Astrocyte (in vitro differentiated cells and primary cell): ENCODE data around the gene GADL1. TPM values are rescaled to one million over a fixed set of nuclear protein-coding genes. Genes with fewer than 3 reads are reported as not detected.
A peak's percentile ranks its signal among the peaks of the same experiment; 100 is the strongest.

Experiments used
- DNase-seq: peaks from one replicate; pipeline ENCODE4 v3.0.0-alpha.2; 2010; ENCODE audit warnings: low read depth
- FAIRE-seq: peaks from 2 replicates; lab custom pipeline; 2011; peaks lifted over from hg19 to GRCh38; lab: Jason Lieb, UNC
- H2AFZ ChIP-seq: 2 replicates; pipeline ENCODE4 v1.6.0; 2012; ENCODE audit warnings: low read depth, low read length, inconsistent platforms
- H3K27ac ChIP-seq: 2 replicates; pipeline ENCODE4 v1.5.1; 2011; ENCODE audit warnings: low read depth, low read length, inconsistent platforms
- H3K27me3 ChIP-seq: 2 replicates; pipeline ENCODE4 v1.6.0; 2011; ENCODE audit warnings: low read length, inconsistent platforms; ENCODE audit not compliant: insufficient read depth
- H3K36me3 ChIP-seq: 2 replicates; pipeline ENCODE4 v1.5.1; 2011; ENCODE audit warnings: low read length, inconsistent platforms; ENCODE audit not compliant: insufficient read depth
- H3K4me1 ChIP-seq: 2 replicates; pipeline ENCODE4 v1.5.1; 2011; ENCODE audit warnings: low read length, inconsistent platforms; ENCODE audit not compliant: insufficient read depth
- H3K4me2 ChIP-seq: 2 replicates; pipeline ENCODE4 v1.6.0; 2012; ENCODE audit warnings: low read length, inconsistent platforms
- H3K4me3 ChIP-seq: 2 replicates; pipeline ENCODE4 v1.5.1; 2011; ENCODE audit warnings: low read depth, mild to moderate bottlenecking, low read length, inconsistent platforms; ENCODE audit not compliant: insufficient read depth
- H3K79me2 ChIP-seq: 2 replicates; pipeline ENCODE4 v1.6.0; 2012; ENCODE audit warnings: mild to moderate bottlenecking, low read length, inconsistent platforms; ENCODE audit not compliant: insufficient read depth
- H3K9ac ChIP-seq: 2 replicates; pipeline ENCODE4 v1.6.0; 2012; ENCODE audit warnings: mild to moderate bottlenecking, low read length, inconsistent platforms
- H3K9me3 ChIP-seq: 2 replicates; pipeline ENCODE4 v1.5.1; 2012; ENCODE audit warnings: low read depth, mild to moderate bottlenecking, low read length, inconsistent platforms; ENCODE audit not compliant: insufficient read depth
- H4K20me1 ChIP-seq: 2 replicates; pipeline ENCODE4 v1.6.0; 2012; ENCODE audit warnings: low read length, inconsistent platforms; ENCODE audit not compliant: insufficient read depth
- H3K27ac Mint-ChIP-seq: one replicate; pipeline ENCODE4 v1.8.0; 2021; ENCODE audit warnings: mild to moderate bottlenecking, mixed read lengths; ENCODE audit not compliant: unreplicated experiment
- H3K27me3 Mint-ChIP-seq: one replicate; pipeline ENCODE4 v1.8.0; 2021; ENCODE audit warnings: low read depth, mixed read lengths; ENCODE audit not compliant: unreplicated experiment
- H3K36me3 Mint-ChIP-seq: one replicate; pipeline ENCODE4 v1.8.0; 2021; ENCODE audit warnings: low read depth, mixed read lengths; ENCODE audit not compliant: unreplicated experiment
- H3K4me1 Mint-ChIP-seq: one replicate; pipeline ENCODE4 v1.8.0; 2021; ENCODE audit warnings: low read depth, mixed read lengths; ENCODE audit not compliant: unreplicated experiment
- H3K4me3 Mint-ChIP-seq: one replicate; pipeline ENCODE4 v1.8.0; 2021; ENCODE audit warnings: mild to moderate bottlenecking, moderate library complexity, mixed read lengths; ENCODE audit not compliant: unreplicated experiment
- H3K9me3 Mint-ChIP-seq: one replicate; pipeline ENCODE4 v1.8.0; 2021; ENCODE audit warnings: mild to moderate bottlenecking, mixed read lengths; ENCODE audit not compliant: unreplicated experiment
- EZH2 ChIP-seq: IDR thresholded peaks from 2 replicates; pipeline ENCODE4 v1.6.1; 2012; ENCODE audit warnings: mild to moderate bottlenecking, low read length, inconsistent platforms; ENCODE audit not compliant: insufficient read depth
- total RNA-seq: library from RNA; stranded (reverse); gene quantifications from 2 replicates; pipeline ENCODE4 v1.2.1, GENCODE V29; 2021
- TF ChIP-seq, protein P1 (sequence below): IDR thresholded peaks from 2 replicates; pipeline ENCODE4 v1.5.1; 2011; ENCODE audit warnings: low read depth, mild to moderate bottlenecking, inconsistent platforms, low read length, moderate library complexity; ENCODE audit not compliant: insufficient read depth

The GADL1 gene
- total RNA-seq, 1 donor from 2014 or later = 0.09 TPM

DNA sequence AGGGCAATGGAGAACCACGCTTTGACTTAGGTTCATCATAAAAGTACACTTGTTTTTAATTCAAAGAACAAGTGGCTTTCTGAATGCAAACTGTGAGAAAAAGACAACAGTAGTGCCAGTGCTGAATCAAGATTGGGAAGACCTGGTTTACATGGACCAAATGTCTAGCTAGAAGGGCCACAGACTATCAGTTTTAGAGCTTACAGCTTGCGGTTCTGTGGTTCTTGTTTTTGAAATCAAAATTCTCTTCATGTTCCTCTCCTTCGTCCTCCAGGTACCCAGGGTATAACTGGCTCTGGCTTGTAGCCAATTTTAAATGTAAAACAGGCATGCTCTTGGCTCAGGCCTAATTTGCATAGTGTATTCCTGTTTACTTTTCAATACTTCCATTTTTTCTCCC lies 163.5 kb downstream of the GADL1 start:
- Histone ChIP-seq H3K4me2 (no peak overlapping the region), H3K4me3 (no peak overlapping the region), H4K20me1 (no peaks in the 10 kb centered on the region), H3K79me2 (no peaks in the 10 kb centered on the region), H3K4me1 (no peaks in the 10 kb centered on the region), H3K36me3 (no peaks in the 10 kb centered on the region), H3K27me3 (no peaks in the 10 kb centered on the region), H2AFZ (no peak overlapping the region), H3K27ac (no peak overlapping the region), H3K9me3 (no peaks in the 10 kb centered on the region), H3K9ac (no peak overlapping the region)
- Mint-ChIP-seq H3K36me3 (no peaks in the 10 kb centered on the region), H3K4me3 (no peak overlapping the region), H3K9me3 (peaks cover 3% of the 10 kb centered on the region), H3K27me3 (no peaks in the 10 kb centered on the region), H3K4me1 (peaks cover 5% of the 10 kb centered on the region), H3K27ac (no peak overlapping the region)
- DNase-seq = no peak
- no peak for FAIRE-seq
- no peak for TF ChIP-seq EZH2
- TF ChIP-seq, protein P1, sequence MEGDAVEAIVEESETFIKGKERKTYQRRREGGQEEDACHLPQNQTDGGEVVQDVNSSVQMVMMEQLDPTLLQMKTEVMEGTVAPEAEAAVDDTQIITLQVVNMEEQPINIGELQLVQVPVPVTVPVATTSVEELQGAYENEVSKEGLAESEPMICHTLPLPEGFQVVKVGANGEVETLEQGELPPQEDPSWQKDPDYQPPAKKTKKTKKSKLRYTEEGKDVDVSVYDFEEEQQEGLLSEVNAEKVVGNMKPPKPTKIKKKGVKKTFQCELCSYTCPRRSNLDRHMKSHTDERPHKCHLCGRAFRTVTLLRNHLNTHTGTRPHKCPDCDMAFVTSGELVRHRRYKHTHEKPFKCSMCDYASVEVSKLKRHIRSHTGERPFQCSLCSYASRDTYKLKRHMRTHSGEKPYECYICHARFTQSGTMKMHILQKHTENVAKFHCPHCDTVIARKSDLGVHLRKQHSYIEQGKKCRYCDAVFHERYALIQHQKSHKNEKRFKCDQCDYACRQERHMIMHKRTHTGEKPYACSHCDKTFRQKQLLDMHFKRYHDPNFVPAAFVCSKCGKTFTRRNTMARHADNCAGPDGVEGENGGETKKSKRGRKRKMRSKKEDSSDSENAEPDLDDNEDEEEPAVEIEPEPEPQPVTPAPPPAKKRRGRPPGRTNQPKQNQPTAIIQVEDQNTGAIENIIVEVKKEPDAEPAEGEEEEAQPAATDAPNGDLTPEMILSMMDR = no peak

DNA sequence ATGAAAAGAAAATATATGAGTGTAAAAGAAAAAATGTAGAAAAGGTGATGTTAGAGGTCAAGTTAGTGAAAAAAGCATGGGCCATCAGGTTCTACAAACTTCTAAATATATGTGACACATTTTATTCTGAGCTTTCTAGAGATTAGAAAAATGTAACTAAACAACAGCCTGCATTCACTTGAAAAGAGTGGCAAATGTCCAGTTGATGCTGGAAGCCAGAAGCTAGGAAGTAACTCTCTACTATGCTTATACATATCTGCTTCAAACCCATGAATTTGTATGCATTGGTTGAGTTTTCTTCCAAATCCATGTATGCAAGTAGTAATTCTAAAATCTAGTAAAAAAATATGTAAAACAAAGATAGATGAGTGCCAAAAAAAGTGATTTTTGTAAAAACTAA lies 164.5 kb downstream of the GADL1 start:
- FAIRE-seq (no peak), DNase-seq (no peak)
- Histone ChIP-seq H3K4me2 (no peak overlapping the region), H3K27ac (no peak overlapping the region), H3K27me3 (no peaks in the 10 kb centered on the region), H4K20me1 (no peaks in the 10 kb centered on the region), H3K79me2 (no peaks in the 10 kb centered on the region), H2AFZ (no peak overlapping the region), H3K9me3 (no peaks in the 10 kb centered on the region), H3K4me3 (no peak overlapping the region), H3K4me1 (no peaks in the 10 kb centered on the region), H3K9ac (no peak overlapping the region), H3K36me3 (no peaks in the 10 kb centered on the region)
- Mint-ChIP-seq H3K4me1 (peaks cover 5% of the 10 kb centered on the region), H3K36me3 (no peaks in the 10 kb centered on the region), H3K9me3 (peaks cover 1% of the 10 kb centered on the region), H3K27me3 (no peaks in the 10 kb centered on the region), H3K27ac (no peak overlapping the region), H3K4me3 (no peak overlapping the region)
- TF ChIP-seq, protein P1 = no peak
- TF ChIP-seq EZH2 = no peak

DNA sequence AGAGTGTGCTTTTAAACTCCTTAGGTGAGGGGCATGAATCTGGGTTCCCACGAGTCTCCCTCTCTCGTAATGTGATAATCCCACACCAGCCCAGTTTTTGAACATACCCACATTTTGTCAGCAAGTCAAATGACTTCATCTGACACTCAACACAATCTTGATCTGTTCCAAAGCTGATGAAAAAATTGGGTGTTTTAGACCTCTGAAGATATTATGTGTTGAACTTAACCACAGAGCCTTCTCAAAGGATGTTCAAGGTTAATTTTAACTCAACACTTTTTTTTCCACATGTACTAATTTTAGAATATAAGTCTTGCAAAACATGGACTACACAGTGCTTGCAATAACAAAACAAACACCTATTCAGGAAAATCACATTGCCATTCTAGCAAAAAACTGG lies 164.9 kb downstream of the GADL1 start:
- Histone ChIP-seq H3K27me3 (no peaks in the 10 kb centered on the region), H3K9me3 (no peaks in the 10 kb centered on the region), H2AFZ (no peak overlapping the region), H3K9ac (no peak overlapping the region), H3K4me3 (no peak overlapping the region), H4K20me1 (no peaks in the 10 kb centered on the region), H3K79me2 (no peaks in the 10 kb centered on the region), H3K36me3 (no peaks in the 10 kb centered on the region), H3K4me1 (no peaks in the 10 kb centered on the region), H3K4me2 (no peak overlapping the region), H3K27ac (no peak overlapping the region)
- no peaks in the 10 kb centered on the region for H3K36me3 Mint-ChIP-seq
- DNase-seq (no peak), FAIRE-seq (peak; percentile 45)
- no peaks in the 10 kb centered on the region for H3K27me3 Mint-ChIP-seq
- peaks cover 1% of the 10 kb centered on the region for H3K9me3 Mint-ChIP-seq
- H3K4me1 Mint-ChIP-seq = peaks cover 5% of the 10 kb centered on the region
- no peak overlapping the region for H3K4me3 Mint-ChIP-seq
- TF ChIP-seq, protein P1 = no peak
- TF ChIP-seq EZH2 = no peak
- no peak overlapping the region for H3K27ac Mint-ChIP-seq
